Choroid plexus epithelial cell (primary cell): ENCODE measurements around the gene LY6G5C.

Experiments used
- DNase-seq: peaks from one replicate; pipeline ENCODE4 v3.0.0-alpha.2; 2010; ENCODE audit warnings: low read depth
- H3K4me3 ChIP-seq: 2 replicates; pipeline ENCODE4 v1.5.1; 2011; ENCODE audit warnings: low read depth, mild to moderate bottlenecking, control low read depth, low read length, moderate library complexity
- TF ChIP-seq, protein P1 (sequence below): conservative IDR thresholded peaks from 2 replicates; pipeline ENCODE4 v1.5.1; 2011; ENCODE audit warnings: low read depth, mild to moderate bottlenecking, control low read depth, inconsistent platforms, low read length, moderate library complexity

Gene LY6G5C

DNA sequence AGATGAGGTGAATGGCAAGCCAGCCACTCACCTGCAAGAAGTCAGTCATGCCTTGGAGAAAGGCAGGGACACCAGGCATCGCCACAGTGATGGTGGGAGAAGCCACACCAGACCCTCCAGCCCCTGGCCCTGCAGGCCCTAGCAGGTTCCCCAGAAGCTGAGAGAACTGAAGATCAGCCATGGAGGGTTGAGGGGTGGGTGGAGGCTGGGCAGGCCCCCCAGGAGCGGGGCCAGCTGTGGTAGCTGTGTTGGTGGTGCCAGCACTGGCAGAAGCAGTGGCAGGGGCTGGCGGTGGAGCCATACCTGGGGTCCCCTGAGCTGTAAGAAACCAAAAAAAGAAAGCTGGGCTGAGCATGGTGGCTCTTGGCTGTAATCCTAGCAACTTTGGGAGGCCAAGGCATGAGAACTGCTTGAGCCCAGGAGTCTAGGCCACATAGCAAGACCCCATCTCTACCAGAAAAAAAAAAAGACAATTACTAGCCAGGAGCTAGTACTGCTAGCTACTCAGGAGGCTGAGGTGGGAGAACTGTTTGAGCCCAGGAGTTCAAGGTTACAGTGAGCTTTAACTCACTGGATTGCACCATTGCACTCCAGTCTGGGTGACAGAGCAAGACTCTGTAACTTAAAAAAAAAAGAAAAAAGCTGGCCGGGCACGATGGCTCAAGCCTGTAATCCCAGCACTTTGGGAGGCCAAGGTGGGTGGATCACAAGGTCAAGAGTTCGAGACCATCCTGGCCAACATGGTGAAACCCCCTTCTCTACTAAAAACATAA, 37.9 kb downstream of the LY6G5C start:
- H3K4me3 ChIP-seq, result no peak overlapping the region
- no peak for DNase-seq
- TF ChIP-seq, protein P1, sequence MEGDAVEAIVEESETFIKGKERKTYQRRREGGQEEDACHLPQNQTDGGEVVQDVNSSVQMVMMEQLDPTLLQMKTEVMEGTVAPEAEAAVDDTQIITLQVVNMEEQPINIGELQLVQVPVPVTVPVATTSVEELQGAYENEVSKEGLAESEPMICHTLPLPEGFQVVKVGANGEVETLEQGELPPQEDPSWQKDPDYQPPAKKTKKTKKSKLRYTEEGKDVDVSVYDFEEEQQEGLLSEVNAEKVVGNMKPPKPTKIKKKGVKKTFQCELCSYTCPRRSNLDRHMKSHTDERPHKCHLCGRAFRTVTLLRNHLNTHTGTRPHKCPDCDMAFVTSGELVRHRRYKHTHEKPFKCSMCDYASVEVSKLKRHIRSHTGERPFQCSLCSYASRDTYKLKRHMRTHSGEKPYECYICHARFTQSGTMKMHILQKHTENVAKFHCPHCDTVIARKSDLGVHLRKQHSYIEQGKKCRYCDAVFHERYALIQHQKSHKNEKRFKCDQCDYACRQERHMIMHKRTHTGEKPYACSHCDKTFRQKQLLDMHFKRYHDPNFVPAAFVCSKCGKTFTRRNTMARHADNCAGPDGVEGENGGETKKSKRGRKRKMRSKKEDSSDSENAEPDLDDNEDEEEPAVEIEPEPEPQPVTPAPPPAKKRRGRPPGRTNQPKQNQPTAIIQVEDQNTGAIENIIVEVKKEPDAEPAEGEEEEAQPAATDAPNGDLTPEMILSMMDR, result no peak

DNA sequence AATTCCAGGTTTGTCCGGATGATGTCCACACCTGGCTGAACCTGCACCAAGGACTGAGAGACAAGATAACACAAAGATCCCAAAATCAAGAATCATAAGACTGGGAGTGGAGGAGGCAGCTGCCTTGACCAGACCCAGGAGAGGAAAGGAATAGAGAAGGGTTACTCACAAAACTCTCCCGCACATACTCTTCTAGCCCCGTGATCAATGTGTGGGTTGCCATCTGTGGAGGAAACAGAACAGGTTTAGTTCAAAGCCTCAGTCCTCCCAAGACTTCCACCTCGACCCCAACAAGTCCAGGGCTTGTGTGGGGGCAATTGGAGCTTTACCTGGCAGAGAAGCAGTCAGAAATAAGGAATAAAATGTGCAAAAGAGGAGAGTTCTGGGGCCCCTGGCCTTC, 39.5 kb downstream of the LY6G5C start:
- no peak overlapping the region for H3K4me3 ChIP-seq
- no peak for DNase-seq
- TF ChIP-seq, protein P1, result no peak

DNA sequence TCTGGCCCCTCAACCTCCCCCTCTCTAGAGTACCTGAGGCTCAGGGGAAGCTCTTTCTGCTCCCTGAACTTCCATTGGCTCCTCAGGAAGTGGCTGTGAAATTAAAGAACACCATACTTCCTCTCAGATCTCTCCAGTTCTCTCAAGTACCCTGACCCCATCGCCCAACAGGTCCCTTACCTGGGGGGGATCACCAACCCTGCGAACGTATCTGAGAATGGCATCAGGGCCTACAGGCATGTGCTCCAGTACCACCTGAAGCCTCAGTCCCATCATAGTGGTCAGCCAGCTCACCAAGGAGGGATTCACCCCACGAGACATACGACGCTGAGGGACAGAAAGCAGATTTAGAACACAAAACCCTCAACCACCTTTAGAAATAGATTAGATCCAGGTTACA, 40.3 kb downstream of the LY6G5C start:
- no peak overlapping the region for H3K4me3 ChIP-seq
- TF ChIP-seq, protein P1, result no peak
- no peak for DNase-seq

DNA sequence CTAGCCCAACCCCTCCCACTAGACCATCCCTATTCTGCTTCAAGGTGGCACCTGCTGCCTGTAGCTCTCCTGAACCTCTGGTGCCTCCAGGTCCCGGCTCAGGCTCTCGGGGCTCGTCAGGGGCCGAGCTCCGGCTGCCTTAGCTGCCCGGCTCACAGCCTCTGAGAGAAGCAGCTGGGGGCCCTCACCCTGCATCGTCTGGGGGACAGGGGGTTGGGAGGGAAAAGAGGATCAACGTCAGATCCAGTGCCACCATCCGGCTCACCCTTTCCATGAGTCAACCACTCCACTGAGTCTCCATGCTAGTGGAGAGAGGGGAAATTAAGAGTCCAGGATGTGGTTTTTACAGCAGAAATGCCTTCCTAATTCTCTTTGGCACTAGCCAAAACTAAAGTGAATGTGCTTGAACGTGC, 41.4 kb downstream of the LY6G5C start:
- DNase-seq, result peak; percentile 48
- no peak overlapping the region for H3K4me3 ChIP-seq
- TF ChIP-seq, protein P1, result no peak

DNA sequence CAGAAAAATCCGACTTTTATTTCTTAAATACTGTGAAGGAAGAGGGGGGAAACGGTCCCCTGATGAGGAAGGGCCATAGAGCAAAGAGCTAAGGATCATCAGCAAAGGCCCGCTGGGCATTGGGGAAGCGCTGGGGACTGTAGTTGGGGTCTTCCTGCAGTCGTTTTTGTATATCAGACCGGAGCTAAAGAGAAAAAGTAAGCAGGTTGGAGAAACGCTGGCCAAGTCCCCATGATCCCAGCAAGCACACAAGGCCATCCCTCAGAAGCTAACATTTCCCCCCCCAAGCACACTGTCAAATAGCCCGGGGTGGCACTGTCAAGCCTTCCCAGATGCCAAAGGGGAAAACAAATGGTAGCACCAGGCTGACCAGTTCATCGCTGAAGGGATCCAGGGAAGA, 41.8 kb downstream of the LY6G5C start:
- H3K4me3 ChIP-seq, result no peak overlapping the region
- no peak for DNase-seq
- TF ChIP-seq, protein P1, result no peak

DNA sequence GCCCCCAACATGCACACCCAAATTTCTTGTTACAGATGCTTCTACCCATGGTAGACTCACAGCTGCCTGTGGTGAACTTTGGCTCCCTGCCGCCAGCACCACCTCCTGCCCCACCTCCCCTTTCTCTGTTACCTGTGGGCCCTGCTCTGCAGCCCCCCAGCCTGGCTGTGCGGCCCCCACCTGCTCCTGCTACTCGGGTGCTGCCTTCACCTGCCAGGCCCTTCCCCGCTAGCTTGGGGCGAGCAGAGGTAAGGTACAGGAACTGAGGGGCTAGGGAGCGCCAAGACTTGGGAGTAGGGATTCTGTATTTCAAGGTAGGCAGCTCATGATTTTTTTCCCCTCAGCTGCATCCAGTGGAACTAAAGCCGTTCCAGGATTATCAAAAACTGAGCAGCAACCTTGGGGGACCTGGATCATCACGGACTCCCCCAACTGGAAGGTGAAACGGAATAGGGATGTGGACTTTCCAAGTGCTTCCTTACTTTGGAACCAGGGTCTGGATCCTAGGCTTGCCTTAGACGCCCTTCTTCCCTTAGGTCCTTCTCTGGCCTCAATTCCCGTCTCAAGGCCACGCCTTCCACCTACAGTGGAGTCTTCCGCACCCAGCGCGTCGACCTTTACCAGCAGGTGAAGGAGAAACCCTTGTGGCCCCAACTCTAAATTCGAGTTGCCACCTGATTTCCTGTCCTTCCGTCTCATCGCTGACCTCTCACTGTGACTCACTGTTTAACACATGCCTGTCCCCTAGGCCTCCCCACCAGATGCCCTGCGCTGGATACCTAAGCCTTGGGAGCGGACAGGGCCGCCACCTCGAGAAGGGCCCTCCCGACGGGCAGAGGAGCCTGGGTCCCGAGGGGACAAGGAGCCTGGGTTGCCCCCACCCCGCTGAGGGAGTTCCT, 43.9 kb downstream of the LY6G5C start:
- no peak for DNase-seq
- no peak overlapping the region for H3K4me3 ChIP-seq

More for the DNA sequence above, 43.9 kb downstream of the LY6G5C start:
- TF ChIP-seq, protein P1, result no peak
